Limb (tissue), 2 donors: Measurements from ENCODE around the gene LCN12.
A peak's percentile ranks its signal among the peaks of the same experiment; 100 is the strongest.

Experiments used
- DNase-seq, 2 donors: peaks; one replicate each; pipeline ENCODE4 v3.0.0-alpha.2; 2016; ENCODE audit errors: extremely low spot score in 2 of 2

Gene LCN12

DNA sequence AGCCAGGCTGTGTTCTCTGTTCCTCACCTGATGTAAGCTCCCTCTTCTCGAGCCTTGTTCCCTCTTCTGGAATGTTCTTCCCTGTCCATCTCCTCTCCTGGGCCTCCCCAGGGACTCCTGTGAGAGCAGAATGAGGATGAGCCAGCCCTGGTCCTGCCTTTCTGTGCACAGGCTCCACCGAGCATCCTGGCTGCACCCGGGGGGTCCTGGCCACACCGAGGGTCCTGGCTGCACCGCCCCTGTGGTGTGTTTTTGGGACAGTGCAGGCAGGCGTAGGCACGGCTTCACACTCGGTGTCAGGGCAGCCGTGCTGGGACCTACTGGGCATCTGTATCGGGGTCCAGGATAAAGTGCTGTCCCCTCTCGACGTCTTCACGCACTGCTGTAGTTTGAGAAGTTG lies 25.3 kb upstream of the LCN12 start:
- DNase-seq, result no peak

DNA sequence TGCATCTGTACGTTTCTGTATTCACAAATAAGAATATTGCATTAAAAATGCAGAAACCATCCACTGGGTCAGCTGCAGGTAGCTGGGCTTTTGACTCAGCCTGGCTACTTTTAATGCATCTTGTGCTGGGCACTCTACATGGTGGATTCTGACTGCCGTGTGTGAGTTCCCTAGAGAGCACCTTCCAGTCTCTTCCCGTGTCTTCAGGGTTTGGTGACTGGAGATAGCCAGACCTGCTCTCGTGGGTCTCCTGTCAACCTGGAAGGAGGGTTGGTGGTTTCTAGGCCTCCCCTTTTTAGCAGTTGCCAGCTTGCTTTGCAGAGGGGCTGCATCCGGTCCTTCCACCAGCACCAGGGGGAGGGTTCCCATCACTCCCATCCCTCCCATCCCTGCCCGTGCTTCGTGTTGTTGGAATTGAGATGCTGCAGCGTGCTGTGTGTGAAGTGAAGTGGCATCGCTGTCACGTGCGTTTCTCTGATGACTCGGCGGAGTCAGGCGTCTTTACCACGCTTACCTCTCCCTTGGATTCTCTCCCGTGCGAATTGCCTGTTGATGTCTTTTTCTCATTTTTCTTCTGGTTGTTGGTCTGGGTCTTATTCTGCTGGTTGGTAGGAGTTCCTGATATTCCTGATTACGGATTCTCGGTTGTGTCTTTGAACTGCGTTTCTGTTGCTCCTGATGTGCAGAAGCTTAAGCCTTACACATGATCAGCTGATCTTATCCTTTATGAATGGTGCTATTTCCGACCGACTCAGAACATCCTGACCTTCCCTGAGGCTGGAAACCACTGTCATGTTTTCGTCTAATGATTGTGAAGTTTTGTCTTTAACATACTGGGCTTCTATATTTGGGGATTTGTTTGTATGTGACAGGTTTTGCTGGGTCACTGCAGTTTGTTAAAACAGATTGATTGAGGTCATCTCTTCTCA lies 24.5 kb upstream of the LCN12 start:
- no peak for DNase-seq

DNA sequence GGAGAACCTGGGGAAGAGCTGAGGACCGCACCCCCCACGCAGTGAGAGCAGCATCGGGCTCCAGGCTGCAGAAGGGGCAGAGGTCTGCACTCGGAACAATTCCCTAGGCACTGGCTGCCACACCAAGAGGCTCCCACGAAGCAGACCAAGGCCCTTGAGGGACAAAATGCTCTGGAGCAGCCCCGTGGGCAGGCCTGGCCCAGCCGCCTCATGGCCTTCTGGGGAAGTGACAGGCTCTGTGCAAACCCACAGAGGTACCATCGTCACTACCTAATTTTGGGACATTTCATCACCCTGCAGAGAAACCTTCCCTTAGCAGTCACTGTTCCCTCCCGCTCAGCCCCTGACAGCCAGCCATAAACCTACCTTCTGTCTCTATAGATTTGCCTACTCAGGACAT lies 23.5 kb upstream of the LCN12 start:
- DNase-seq, result no peak

DNA sequence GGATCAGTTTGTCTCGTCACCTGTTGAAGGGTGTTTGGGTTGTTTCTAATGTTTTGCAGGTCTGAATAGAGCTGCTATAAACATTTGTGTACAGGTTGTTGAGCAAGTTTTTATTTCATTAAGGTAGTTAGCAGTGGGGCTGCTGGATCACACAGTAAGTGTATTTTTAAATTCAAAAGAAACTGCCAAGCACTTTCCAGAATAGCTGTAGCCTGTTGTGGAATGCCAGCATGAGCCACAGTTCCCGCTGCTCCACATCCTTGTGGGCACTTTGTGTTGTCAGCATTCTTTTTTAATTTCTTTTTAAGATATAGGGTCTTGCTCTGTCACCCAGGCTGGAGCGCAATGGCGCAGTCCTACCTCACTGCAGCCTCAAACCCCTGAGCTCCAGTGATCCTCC lies 22.1 kb upstream of the LCN12 start:
- no peak for DNase-seq

DNA sequence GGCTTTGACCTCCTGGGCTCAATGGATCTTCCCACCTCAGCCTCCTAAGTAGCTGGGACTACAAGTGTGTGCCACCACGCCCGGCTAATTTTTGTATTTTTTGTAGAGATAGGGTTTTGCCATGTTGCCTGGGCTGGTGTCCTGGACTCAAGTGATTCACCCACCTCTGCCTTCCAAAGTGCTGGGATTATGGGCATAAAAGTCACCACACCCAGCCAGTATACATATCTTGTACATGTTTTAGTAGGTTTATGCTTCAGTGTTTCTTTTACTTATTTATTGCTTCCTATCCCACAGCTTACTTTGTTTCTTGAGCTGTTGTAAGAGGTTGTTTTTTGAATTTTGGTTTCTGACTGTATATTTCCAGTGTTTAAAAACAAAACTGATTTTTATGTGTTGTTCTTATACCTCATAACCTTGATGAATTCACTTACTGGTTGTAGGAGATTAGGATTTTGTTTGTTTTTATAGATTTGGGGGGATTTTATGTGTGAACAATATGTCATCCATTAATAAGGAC lies 20.4 kb upstream of the LCN12 start:
- DNase-seq, result no peak

DNA sequence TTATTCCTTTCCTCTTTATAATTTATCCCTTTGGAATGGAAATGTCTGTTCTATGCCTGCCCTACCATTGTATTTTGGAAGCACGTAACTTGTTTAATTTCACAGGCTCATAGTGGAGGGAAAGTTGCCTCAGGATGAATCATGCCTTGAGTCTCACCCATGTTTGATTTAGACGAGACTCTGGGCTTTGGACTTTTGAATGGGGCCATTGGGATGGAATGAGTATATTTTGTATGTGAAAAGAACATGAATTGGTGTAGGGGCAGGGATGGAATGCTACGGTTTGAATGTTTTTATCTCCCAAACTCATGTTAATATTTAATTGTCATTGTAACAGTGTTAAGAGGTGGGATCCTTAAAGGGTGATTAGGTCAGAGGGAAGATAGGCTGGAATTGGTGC lies 17.8 kb upstream of the LCN12 start:
- no peak for DNase-seq

DNA sequence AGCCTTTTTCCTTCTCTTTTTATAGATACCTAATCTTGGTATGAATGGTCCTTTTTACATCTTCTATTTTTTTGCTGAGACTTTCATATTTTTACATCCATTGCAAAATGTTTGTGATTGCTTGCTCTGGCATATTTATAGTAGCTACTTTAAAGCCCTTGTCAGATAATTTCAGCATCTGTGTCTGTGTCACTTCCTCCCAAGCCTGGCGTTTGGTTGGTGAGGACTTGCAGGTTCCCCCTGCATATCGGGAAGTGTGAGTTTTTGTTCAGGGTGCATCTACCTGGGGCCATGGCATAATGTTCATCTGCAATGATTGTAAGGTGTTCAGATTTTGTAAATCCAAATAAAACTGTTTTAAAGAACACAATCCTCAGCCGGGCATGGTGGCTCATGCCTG lies 16.4 kb upstream of the LCN12 start:
- DNase-seq, result no peak

DNA sequence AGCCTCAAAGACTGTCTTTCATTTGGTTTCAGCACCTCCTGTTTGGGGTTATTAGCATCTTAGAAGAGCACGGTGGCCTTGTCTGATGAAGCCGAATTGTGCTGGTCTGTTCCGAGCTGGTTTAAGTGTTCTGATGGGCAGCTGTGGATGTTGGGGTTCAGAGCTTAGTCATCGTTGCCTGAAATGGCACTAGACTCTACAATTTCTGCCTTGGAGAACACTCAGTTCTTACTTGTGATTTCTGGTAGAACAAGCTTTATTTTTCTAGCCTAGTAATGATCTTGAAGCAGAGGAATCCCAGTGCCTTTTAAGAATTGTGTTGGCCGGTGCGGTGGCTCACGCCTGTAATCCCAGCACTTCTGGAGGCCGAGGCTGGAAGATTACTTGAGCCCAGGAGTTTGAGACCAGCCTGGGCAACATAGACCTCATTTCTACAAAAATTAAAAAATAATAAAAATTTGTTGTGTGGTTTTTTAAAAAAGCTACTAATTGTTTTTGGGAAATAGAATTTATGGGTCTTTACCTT lies 15.4 kb upstream of the LCN12 start:
- no peak for DNase-seq

DNA sequence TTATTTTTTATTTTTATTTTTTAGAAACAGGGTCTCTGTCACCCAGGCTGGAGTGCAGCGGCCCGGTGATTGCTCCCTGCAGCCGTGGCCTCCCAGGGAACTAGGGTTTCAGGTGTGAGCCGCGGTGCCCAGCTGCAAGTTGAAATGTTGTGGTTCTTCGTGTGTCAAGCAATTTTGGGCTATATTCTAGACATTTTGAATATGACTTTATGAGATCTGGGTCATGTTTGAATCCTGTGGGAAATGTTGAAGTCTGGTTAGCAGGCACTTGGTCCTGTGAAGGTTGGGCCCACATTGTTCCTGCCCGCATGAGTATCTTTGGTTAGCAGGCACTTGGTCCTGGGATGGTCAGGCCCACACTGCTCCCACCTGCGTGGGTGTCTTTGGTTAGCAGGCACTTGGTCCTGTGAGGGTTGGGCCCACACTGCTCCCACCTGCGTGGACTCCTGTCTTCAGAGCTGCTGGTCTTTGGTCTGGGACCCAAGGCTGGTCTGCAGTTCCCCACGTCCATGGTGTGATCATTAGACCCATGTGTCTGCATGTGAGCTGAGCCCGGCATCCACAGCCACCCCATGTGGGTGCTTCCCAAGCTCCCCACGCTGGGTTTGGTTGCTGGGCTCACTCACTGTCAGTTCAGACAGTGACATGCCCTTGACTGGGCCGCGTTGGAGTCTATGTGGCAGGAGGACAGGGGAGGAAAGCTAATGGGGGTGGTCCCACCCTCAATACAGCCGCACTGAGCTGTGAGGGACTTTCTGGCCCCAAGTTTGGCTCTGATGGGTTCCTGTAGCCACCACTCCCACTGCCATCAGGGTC lies 14.7 kb upstream of the LCN12 start:
- DNase-seq, result no peak

DNA sequence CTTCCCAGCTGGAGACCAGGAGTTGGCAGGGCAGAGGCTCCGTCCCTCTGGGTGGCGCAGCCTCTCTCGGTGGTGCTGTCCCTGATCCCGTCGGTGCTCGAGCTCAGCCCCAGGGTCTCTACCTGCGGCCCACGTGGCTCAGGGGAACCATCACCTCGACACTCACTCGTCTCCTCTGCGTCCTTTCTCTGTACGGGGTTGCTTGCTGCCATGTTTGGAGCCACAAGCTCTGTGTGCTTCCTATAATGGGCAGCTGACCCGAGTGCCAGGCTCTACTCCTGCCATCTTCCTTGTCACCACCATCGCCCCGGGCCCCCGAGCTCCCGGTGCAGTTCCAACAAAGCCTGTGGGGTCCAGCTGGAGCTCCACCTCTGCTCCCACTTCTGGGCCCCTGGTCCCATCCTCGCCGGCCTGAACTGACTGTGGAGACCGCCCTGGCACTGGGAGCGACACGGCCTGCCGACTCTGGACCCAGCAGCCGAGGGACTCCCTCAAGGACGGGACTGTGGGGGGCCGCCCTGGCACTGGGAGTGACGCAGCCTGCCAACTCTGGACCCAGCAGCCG lies 12.6 kb upstream of the LCN12 start:
- no peak for DNase-seq

DNA sequence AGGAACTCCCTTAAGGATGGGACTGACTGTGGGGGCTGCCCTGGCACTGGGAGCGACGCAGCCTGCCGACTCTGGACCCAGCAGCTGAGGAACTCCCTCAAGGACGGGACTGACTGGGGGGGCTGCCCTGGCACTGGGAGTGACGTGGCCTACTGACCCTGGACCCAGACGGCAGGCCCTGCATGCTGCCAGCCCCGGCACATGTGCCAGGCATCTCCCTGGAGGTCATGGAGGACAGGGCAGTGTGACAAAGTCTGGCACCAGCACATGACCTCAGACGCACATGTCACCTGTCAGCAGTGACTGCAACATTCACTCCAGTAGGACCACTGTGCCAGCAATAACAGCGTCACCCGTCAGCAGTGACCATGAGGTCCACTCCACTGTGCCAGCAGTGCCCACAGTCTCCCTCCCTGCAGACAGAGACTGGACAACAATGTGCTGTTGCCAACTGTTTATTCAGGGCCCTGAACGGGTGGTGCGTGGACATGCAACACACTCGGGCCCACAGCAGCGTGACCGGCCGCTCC lies 12.0 kb upstream of the LCN12 start:
- no peak for DNase-seq

DNA sequence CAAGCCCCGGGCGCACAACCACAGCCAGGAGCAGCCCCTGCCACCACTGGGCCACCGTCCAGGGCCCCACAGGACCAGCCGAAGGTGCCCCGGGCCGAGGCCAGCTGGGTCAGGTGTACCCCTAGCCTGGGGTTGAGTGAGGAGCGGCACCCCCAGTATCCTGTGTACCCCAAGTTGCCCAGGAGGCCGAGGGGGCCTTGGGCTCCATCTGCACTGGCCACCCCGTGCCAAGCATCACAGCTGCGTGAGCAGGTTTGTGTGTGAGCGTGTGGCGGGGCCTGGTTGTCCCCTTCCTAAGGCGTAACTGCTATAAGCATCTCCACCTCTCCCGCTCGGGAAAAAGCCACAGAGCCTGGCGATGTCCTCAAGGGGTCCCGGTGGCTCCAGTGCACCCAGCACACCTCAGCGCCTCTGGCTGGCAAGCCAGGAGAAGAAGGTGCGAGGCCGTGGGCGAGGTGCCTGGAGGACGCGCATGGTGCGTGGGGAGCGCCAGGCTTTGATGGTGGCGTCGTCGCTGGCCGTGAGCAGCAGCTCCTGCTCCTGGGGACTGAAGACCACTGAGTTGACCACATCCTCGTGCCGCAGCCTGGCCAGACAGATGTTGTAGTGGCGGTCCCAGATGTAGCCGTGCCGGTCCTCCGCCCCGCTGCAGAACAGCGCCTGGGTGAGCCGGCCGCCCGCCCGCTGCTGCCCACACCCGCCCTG lies 11.4 kb upstream of the LCN12 start:
- DNase-seq, result no peak

DNA sequence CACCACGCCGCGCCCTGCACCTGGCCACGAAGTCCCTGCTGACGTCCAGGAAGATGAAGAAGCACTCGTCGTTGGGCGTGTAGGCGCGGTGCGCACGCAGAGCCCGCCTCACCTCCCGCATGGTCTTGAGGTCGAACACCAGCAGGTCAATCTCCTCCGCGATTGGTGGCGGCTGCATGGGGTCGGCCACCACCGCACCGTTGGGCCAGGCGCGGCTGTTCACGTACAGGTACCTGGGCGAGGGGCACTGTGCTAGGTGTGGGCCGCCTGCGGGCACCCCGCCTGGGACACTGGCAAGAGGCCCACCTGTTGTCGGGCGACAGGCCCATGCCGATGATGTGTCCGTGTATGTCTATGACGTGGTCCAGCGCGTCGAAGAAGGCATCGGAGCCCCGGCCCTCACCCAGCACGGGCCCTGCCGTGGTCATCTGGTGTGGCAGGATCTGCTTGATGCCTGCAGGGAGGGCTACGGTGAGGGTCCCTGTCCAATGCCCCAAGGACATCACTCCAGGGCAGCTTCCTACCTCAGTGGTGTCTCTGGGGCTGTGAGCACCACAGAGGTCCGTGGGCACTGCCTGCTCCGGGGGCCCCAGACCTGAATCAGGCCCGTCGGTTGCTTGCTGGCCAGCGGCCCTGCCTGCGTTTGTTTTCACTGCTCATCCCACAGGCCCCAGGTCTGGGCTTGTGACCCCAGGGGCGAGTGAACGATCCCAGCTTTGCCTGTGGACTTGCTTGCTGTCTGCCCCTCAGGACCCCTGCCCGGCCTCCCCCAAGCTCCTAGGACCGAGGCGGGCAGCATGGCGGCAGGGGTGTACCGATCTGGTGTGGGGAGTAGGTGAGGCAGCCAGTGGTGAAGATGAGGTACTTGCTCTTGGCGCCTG lies 10.6 kb upstream of the LCN12 start:
- no peak for DNase-seq

DNA sequence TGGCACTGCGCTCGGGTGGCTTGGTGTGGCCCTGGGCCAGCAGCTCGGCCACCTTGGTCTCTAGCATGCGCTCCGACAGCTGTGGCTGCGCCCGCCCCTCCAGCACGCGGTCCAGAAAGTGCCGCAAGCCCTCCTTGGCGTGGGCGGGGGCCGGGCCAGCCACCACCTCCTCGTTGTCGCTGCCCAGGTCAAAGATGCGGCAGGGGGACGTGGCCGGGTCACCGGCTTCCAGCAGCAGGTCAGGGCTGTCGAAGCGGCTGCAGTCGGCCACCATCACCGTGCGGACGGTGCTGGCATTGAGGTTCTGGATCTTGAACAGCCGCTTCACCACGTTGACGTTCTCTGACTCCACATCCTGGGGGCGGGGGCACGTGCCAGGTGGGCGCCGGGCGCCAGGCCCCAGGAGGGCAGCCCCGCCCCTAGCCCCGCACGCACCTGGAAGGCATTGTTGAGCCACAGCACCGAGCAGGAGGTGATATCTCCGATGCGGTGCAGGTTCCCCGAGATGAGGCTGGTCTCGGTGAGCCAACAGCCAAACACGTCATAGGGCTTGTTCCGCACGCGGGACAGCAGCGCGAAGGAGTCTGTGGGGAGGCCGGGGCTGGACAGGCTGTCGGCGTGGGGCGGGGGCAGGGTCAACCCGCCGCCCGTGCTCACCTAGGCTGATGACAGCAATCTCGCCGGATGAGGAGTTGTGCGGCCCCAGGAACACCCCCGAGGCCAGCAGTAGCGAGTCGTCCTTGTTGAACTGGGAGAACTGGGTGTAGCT lies 9.8 kb upstream of the LCN12 start:
- DNase-seq, result no peak

DNA sequence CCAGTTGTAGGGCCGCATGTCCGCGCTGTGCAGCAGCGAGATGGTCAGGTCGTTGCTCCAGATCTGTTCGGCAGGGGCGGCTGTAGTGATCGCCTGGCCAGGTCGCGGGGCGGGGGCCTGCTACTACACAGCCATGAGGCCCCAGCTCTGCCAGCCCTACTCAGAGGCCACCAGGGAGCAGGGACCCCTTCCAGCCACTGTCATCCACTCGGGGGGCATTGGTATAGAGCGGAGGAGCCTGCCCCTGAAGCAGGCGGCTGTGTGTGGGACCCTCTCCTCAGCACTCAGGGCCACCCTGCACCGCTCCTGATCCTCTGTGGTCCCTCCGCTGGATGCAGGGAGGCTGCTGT lies 9.2 kb upstream of the LCN12 start:
- DNase-seq, result no peak

DNA sequence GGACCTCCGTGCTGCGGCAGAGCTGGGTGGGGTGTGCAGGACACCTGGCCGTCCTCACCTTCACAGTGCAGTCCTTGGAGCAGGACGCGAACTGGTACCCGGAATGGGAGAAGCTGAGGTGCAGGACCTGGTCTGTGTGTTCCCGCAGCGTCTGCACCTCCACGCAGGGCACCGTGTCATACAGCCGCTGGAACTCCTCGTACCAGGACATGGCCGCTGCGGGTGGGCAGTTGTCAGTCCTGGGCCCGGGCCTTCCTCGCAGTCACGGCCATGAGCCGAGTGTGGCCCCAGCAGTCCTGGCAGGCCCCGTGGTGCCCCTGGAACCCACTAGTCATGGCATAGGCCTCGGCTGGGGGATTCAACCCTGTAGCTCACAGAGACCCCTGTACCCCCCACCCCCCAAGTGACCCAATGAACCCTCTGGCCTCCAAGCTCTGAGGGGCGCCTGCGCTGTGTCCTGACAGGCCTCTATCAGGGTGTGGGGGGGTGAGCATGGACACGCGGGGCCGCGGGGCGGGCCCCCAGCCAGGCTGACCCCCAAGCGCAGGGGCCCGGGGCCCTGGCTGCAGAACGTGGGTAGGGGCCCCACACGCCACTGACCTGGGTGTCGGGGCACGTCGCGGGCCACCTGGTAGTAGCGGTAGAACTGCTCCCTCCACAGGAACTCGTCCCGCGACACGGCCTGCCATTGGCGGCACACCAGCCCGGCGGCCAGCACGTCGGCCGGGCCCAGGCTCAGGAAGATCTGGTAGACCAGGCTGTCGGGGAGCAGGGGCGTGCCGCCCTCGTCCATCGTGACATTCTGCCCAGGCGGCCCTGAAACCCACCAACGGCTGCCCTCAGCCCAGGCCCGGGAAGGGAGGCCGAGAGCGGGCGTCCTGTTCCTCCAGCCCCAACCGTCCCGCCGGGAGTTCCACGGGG lies 8.5 kb upstream of the LCN12 start:
- DNase-seq, result peak; percentile 4 to 58

DNA sequence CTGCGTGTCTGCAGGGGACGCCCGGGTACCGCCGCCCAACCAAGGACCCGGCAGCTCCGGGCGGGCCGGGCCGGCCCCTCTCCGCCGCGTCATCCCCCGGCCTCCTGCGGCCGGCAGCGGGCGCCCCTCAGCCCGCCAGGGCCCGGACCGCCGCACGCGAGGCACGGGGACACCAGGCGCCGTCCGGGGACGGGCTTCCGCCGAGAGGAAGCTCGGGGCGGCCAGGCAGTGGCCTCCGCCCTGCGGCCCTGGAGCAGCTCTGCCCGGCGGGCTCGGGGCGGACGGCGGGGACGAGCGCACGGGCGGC lies 7.9 kb upstream of the LCN12 start:
- no peak for DNase-seq

DNA sequence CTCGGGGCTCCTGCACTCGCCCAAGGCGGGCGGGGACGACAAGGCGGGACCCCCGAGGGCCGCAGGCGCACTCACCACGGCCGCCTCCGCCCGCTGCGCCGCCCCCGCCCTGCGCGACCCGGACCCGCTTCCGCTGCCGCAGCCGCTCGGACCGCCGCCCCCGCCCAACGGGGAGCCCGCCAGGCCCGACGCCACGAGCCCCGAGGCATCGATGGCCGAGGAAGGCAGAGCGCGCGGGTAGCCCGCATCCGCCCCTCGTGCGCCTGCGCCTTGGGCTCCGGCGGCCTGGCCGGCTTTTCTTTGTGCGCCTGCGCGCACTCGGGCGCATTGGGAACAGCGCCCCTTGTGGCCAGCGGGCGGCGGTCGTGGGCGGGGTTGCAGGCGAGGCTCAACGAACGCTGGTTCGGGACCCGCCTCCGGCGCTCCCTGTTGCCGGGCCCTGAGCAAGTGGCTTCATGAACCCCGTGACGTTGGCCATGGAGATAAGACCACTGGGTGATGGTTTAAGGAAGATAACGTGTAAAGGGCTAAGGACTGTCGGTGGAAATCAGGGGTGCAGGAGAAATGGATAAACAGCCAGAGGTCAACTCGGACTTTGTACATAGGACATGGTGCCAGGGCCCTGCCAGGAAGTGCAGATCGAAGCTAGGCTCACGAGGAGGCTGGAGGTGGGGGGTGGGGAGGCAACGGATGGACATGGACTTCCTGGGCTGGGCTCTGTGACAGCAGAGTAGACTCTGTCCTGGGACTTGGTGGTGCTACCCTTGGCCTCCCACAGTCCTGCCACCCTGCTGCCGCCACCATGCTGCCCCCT lies 7.3 kb upstream of the LCN12 start, which contains the start of the genes C8G and FBXW5:
Gene C8G (plus strand): TSS at position 725 of the 814 bp plus-strand sequence. CDS start 78 bp downstream, at position 803.
Gene FBXW5 (minus strand): TSS at position 220 of the 814 bp plus-strand sequence. CDS start 655 bp downstream, outside the sequence.
- DNase-seq, result peak; percentile 95 to 98
